Fibroblast of the aortic adventitia (primary cell): Measurements from ENCODE around the gene COMMD8. TPM values are rescaled to one million over a fixed set of nuclear protein-coding genes. Genes with fewer than 3 reads are reported as not detected.
"Not testable (repeated sequence)": the region's sequence is repeated elsewhere in the genome, so short reads cannot be mapped to it uniquely, and the experiment has no call there.

Experiments
- DNase-seq: peaks from one replicate; pipeline ENCODE4 v3.0.0-alpha.2; 2010; ENCODE audit warnings: low read depth
- H3K4me3 ChIP-seq: 2 replicates; pipeline ENCODE4 v1.5.1; 2011; ENCODE audit warnings: low read depth, mild to moderate bottlenecking, control low read depth, low read length, moderate library complexity
- CTCF ChIP-seq: IDR thresholded peaks from 2 replicates; pipeline ENCODE4 v1.5.1; 2011; ENCODE audit warnings: mild to moderate bottlenecking, low read length, control low read depth, inconsistent platforms; ENCODE audit not compliant: insufficient read depth
- total RNA-seq: library from RNA; depleted of rRNA; stranded (reverse); fragments of >200 nt; gene quantifications from 2 replicates; pipeline ENCODE4 v1.2.3, GENCODE V29; 2012; ENCODE audit warnings: low replicate concordance

COMMD8 gene
- total RNA-seq, 1 donor = 43.1 TPM

- no peak for DNase-seq
- H3K4me3 ChIP-seq = no peak overlapping the region
- TF ChIP-seq CTCF = no peak
These were observed 35.4 kb upstream of the COMMD8 start for GRCh38 chr4:47498899-47499298.

- H3K4me3 ChIP-seq = no peak overlapping the region
- no peak for DNase-seq
- no peak for TF ChIP-seq CTCF
These were observed 30.6 kb upstream of the COMMD8 start for GRCh38 chr4:47494124-47494430.

- H3K4me3 ChIP-seq = no peak overlapping the region
- no peak for DNase-seq
- no peak for TF ChIP-seq CTCF
These were observed 30.0 kb upstream of the COMMD8 start for GRCh38 chr4:47493238-47494123.

- DNase-seq = peak; percentile 40
- no peak overlapping the region for H3K4me3 ChIP-seq
- TF ChIP-seq CTCF = peak; percentile 47
These were observed 27.0 kb upstream of the COMMD8 start for GRCh38 chr4:47490550-47490949.

GRCh38 chr4:47488706-47489105, 25.2 kb upstream of the COMMD8 start:
- no peak overlapping the region for H3K4me3 ChIP-seq
- no peak for DNase-seq
- TF ChIP-seq CTCF = no peak

- DNase-seq = not testable (repeated sequence)
- H3K4me3 ChIP-seq = peak overlapping the region; percentile 84
These were observed 23.2 kb upstream of the COMMD8 start for GRCh38 chr4:47486727-47487126.

- TF ChIP-seq CTCF = no peak
- H3K4me3 ChIP-seq = peak overlapping the region; percentile 84
- peak; percentile 46 for DNase-seq
These were observed 22.8 kb upstream of the COMMD8 start for GRCh38 chr4:47486231-47486673.
